GM23338 (cell line): ENCODE measurements around the gene ETNK1. TPM values are rescaled to one million over a fixed set of nuclear protein-coding genes. Genes with fewer than 3 reads are reported as not detected.
A peak's percentile ranks its signal among the peaks of the same experiment; 100 is the strongest.

Source experiments
- ATAC-seq: fragments of 200-7000 bp; cut with Tn5 transposase; 3 replicates; pipeline ENCODE4 v1.9.1; 2020
- DNase-seq: peaks from one replicate; pipeline ENCODE4 v3.0.0-alpha.2; 2015; ENCODE audit warnings: low spot score
- H2AFZ ChIP-seq: fragments of 200-600 bp; sonication (generic); 2 replicates; pipeline ENCODE4 v1.8.0; 2016; ENCODE audit warnings: antibody characterized with exemption, mild to moderate bottlenecking, moderate library complexity
- H3F3A ChIP-seq: fragments of 200-600 bp; sonication (generic); replicated peaks from 2 replicates; pipeline ENCODE4 v1.8.0; 2017; ENCODE audit warnings: antibody characterized with exemption, mixed run types, low read depth
- H3K27ac ChIP-seq: fragments of 200-600 bp; sonication (generic); 2 replicates; pipeline ENCODE4 v1.6.1; 2016; ENCODE audit warnings: low read depth
- H3K27me3 ChIP-seq: fragments of 200-600 bp; sonication (generic); 2 replicates; pipeline ENCODE4 v1.8.0; 2016; ENCODE audit warnings: mild to moderate bottlenecking, mixed run types, moderate library complexity; ENCODE audit not compliant: insufficient read depth
- H3K36me3 ChIP-seq: fragments of 200-600 bp; sonication (generic); 2 replicates; pipeline ENCODE4 v1.8.0; 2016; ENCODE audit warnings: mild to moderate bottlenecking; ENCODE audit not compliant: insufficient read depth
- H3K4me1 ChIP-seq: fragments of 200-600 bp; sonication (generic); 2 replicates; pipeline ENCODE4 v1.8.0; 2016; ENCODE audit warnings: mild to moderate bottlenecking, moderate library complexity; ENCODE audit not compliant: insufficient read depth
- H3K4me2 ChIP-seq: fragments of 200-600 bp; sonication (generic); 2 replicates; pipeline ENCODE4 v1.7.1; 2017; ENCODE audit warnings: mixed run types
- H3K4me3 ChIP-seq: fragments of 200-600 bp; sonication (generic); 2 replicates; pipeline ENCODE4 v1.6.1; 2016; ENCODE audit warnings: mixed run types
- H3K79me2 ChIP-seq: fragments of 200-600 bp; sonication (generic); replicated peaks from 2 replicates; pipeline ENCODE4 v1.8.0; 2017; ENCODE audit warnings: mild to moderate bottlenecking; ENCODE audit not compliant: insufficient read depth
- H3K9me2 ChIP-seq: fragments of 200-600 bp; sonication (generic); 2 replicates; pipeline ENCODE4 v1.8.0; 2017; ENCODE audit not compliant: insufficient read depth
- H4K20me1 ChIP-seq: fragments of 200-600 bp; sonication (generic); replicated peaks from 2 replicates; pipeline ENCODE4 v1.8.0; 2017; ENCODE audit warnings: mild to moderate bottlenecking; ENCODE audit not compliant: insufficient read depth
- H3K27ac Mint-ChIP-seq: 2 replicates; pipeline ENCODE4 v1.8.0; 2020; ENCODE audit warnings: inconsistent platforms, mild to moderate bottlenecking, moderate library complexity, mixed read lengths
- H3K27me3 Mint-ChIP-seq: 3 replicates; pipeline ENCODE4 v1.8.0; 2022; ENCODE audit warnings: low read depth, mild to moderate bottlenecking, moderate library complexity, mixed read lengths, inconsistent platforms; ENCODE audit not compliant: insufficient read depth, poor library complexity
- H3K36me3 Mint-ChIP-seq: 3 replicates; pipeline ENCODE4 v1.8.0; 2021; ENCODE audit warnings: low read depth, mild to moderate bottlenecking, inconsistent platforms, moderate library complexity, mixed read lengths
- H3K4me1 Mint-ChIP-seq: 3 replicates; pipeline ENCODE4 v1.8.0; 2020; ENCODE audit warnings: mild to moderate bottlenecking, inconsistent platforms, mixed read lengths
- H3K4me3 Mint-ChIP-seq: 3 replicates; pipeline ENCODE4 v1.8.0; 2021; ENCODE audit warnings: moderate library complexity, mild to moderate bottlenecking, inconsistent platforms, mixed read lengths
- H3K9me3 Mint-ChIP-seq: 3 replicates; pipeline ENCODE4 v1.8.0; 2020; ENCODE audit warnings: moderate library complexity, mild to moderate bottlenecking, inconsistent platforms, mixed read lengths
- CREB1 ChIP-seq: fragments of 250-450 bp; sonication (Bioruptor Pico); IDR thresholded peaks from 2 replicates; pipeline ENCODE4 v1.5.0; 2020; ENCODE audit warnings: low read depth, mild to moderate bottlenecking, moderate library complexity
- CTCF ChIP-seq, 2 experiments: fragments of 200-600 bp in 1 of 2; sonication (generic) in 1 of 2; conservative IDR thresholded peaks; 2 replicates each; pipeline versions ENCODE4 v1.5.1 to v1.6.1; 2016 to 2017; ENCODE audit warnings: antibody characterized with exemption in 2 of 2, low read depth in 2 of 2, mild to moderate bottlenecking in 2 of 2, moderate library complexity in 1 of 2
- ETS1 ChIP-seq: IDR thresholded peaks from 2 replicates; pipeline ENCODE4 v1.6.1; 2016; ENCODE audit warnings: antibody characterized with exemption
- EZH2 ChIP-seq: fragments of 200-600 bp; sonication (generic); IDR thresholded peaks from one replicate; pipeline ENCODE4 v1.8.0; 2017; ENCODE audit warnings: antibody characterized with exemption, mild to moderate bottlenecking, low read depth; ENCODE audit not compliant: unreplicated experiment
- EZH2phosphoT487 ChIP-seq: fragments of 200-600 bp; sonication (generic); IDR thresholded peaks from one replicate; pipeline ENCODE4 v1.8.1; 2018; ENCODE audit warnings: antibody characterized with exemption; ENCODE audit not compliant: unreplicated experiment
- JUNB ChIP-seq: IDR thresholded peaks from one replicate; pipeline ENCODE4 v1.6.1; 2016; ENCODE audit warnings: antibody characterized with exemption; ENCODE audit not compliant: unreplicated experiment
- NANOG ChIP-seq: IDR thresholded peaks from 2 replicates; pipeline ENCODE4 v1.6.1; 2016; ENCODE audit warnings: antibody characterized with exemption, borderline replicate concordance
- POLR2AphosphoS5 ChIP-seq: IDR thresholded peaks from 2 replicates; pipeline ENCODE4 v1.6.1; 2016; ENCODE audit warnings: antibody characterized with exemption, low read depth
- REST ChIP-seq: IDR thresholded peaks from one replicate; pipeline ENCODE4 v1.6.1; 2018; ENCODE audit warnings: antibody characterized with exemption; ENCODE audit not compliant: unreplicated experiment
- STAT1 ChIP-seq: IDR thresholded peaks from one replicate; pipeline ENCODE4 v1.6.1; 2016; ENCODE audit warnings: antibody characterized with exemption; ENCODE audit not compliant: unreplicated experiment
- ZNF114 ChIP-seq: fragments of 250-450 bp; sonication (Bioruptor Pico); IDR thresholded peaks from 2 replicates; pipeline ENCODE4 v1.5.0; 2020; ENCODE audit warnings: mild to moderate bottlenecking, moderate library complexity
- ZNF331 ChIP-seq: fragments of 250-450 bp; sonication (Bioruptor Pico); IDR thresholded peaks from 2 replicates; pipeline ENCODE4 v1.5.0; 2020; ENCODE audit warnings: low read depth, mild to moderate bottlenecking, moderate library complexity
- ZNF462 ChIP-seq: fragments of 250-450 bp; sonication (Bioruptor Pico); IDR thresholded peaks from 2 replicates; pipeline ENCODE4 v1.5.0; 2020; ENCODE audit warnings: mild to moderate bottlenecking, moderate library complexity
- polyA plus RNA-seq: library from polyadenylated mRNA; unstranded; fragments of >200 nt; fragmentation: Nextera tagmentation; extraction: Ambion mirVana; gene quantifications from 2 replicates; pipeline ENCODE4 v1.2.1, GENCODE V29; 2016
- total RNA-seq: library from RNA; depleted of rRNA; stranded (reverse); fragments of >200 nt; shearing (Covaris generic); gene quantifications from 2 replicates; pipeline ENCODE4 v1.2.3, GENCODE V29; 2014

ETNK1 gene
- total and polyA plus RNA-seq, 2 experiments from 2014 or later, result 41.9 to 101 TPM

- Mint-ChIP-seq H3K27me3 (peaks cover 3% of the 10 kb centered on the region), H3K27ac (peak overlapping the region; percentile 27; the same call in 1 of the 2 replicates), H3K4me1 (peaks cover 32% of the 10 kb centered on the region), H3K9me3 (no peaks in the 10 kb centered on the region), H3K36me3 (peaks cover 4% of the 10 kb centered on the region), H3K4me3 (peak overlapping the region; percentile 87)
- no peak overlapping the region for H2AFZ ChIP-seq
- 0 out of 2 replicates have a peak, but pooled peaks cover 4% of the 10 kb centered on the region for H4K20me1 ChIP-seq
- no peaks in the 10 kb centered on the region for H3K27me3 ChIP-seq
- TF ChIP-seq CREB1 (no peak), JUNB (no peak), EZH2phosphoT487 (no peak), CTCF (conservative IDR thresholded peaks at IDR 0.05; ENCODE audit: low read depth in 2 of 2) (no peak), EZH2 (no peak), POLR2AphosphoS5 (no peak), ZNF331 (CRISPR knock-in tag) (no peak), ZNF114 (CRISPR knock-in tag) (no peak), ZNF462 (CRISPR knock-in tag) (no peak), NANOG (no peak), STAT1 (no peak), REST (no peak), ETS1 (no peak)
- peaks cover 17% of the 10 kb centered on the region for H3K4me1 ChIP-seq
- ATAC-seq (no peak), DNase-seq (no peak)
- H3K36me3 ChIP-seq, result no peaks in the 10 kb centered on the region
- H3K4me2 ChIP-seq, result peak overlapping the region; percentile 82
- H3F3A ChIP-seq, result no peaks in the 10 kb centered on the region
- no peaks in the 10 kb centered on the region for H3K9me2 ChIP-seq
- H3K27ac ChIP-seq, result no peak overlapping the region
- H3K4me3 ChIP-seq, result peak overlapping the region; percentile 76
- H3K79me2 ChIP-seq, result peaks cover 70% of the 10 kb centered on the region
Measured at GRCh38 chr12:22627371-22627770, 2.4 kb downstream of the ETNK1 start.
